Measurements from ENCODE around the gene TUBB4A. TPM values are rescaled to one million over a fixed set of nuclear protein-coding genes. Genes with fewer than 3 reads are reported as not detected.

TUBB4A gene
- total RNA-seq, 1 experiment from 2014 or later: 20.3 TPM

GRCh38 chr19:6483235-6483634 is 18.9 kb downstream of the TUBB4A start:
- Histone ChIP-seq H3K27me3 (ENCODE audit: insufficient read depth, low read length) (no peaks in the 10 kb centered on the region), H3K56ac (ENCODE audit: insufficient read length, low read depth, low read length) (no peak overlapping the region), H3K4ac (ENCODE audit: low read depth, low read length) (no peak overlapping the region), H3K9ac (ENCODE audit: extremely low read depth, insufficient read length, low read length) (no peak overlapping the region), H2BK20ac (ENCODE audit: low read depth, low read length, poor library complexity, severe bottlenecking) (no peak overlapping the region), H4K8ac (replicated peaks; ENCODE audit: insufficient read length, low read depth, low read length) (no peak overlapping the region), H3T11ph (ENCODE audit: low read length) (no peak overlapping the region), H2AK5ac (ENCODE audit: insufficient read length, low read length) (no peak overlapping the region), H3K4me1 (ENCODE audit: insufficient read depth, low read length) (no peaks in the 10 kb centered on the region), H2AFZ (ENCODE audit: low read length) (no peak overlapping the region), H3K14ac (ENCODE audit: insufficient read depth, low read length) (no peak overlapping the region), H2BK12ac (ENCODE audit: insufficient read length, low read depth, low read length) (no peak overlapping the region), H4K20me1 (ENCODE audit: control insufficient read depth, insufficient read depth, insufficient read length) (no peaks in the 10 kb centered on the region), H3K23ac (ENCODE audit: insufficient read length, low read depth, low read length) (no peak overlapping the region), H3K79me1 (ENCODE audit: insufficient read depth, low read depth, low read length, poor library complexity, severe bottlenecking) (no peaks in the 10 kb centered on the region), H2BK15ac (ENCODE audit: low read depth, low read length) (no peak overlapping the region), H2BK120ac (ENCODE audit: low read depth, low read length, poor library complexity, severe bottlenecking) (no peak overlapping the region), H4K5ac (ENCODE audit: insufficient read length, low read depth, low read length) (no peak overlapping the region), H2BK5ac (ENCODE audit: insufficient read length, low read length) (no peak overlapping the region), H3K4me2 (ENCODE audit: insufficient read depth, insufficient read length, low read length) (no peak overlapping the region), H3K23me2 (ENCODE audit: insufficient read length, low read depth, low read length, poor library complexity, severe bottlenecking) (no peaks in the 10 kb centered on the region), H3K79me2 (ENCODE audit: insufficient read depth, low read length) (no peaks in the 10 kb centered on the region), H3K9me3 (ENCODE audit: control insufficient read depth, low read depth, low read length) (no peaks in the 10 kb centered on the region), H3K18ac (ENCODE audit: insufficient read length, low read depth, low read length) (no peak overlapping the region), H4K91ac (ENCODE audit: insufficient read length, low read depth, low read length) (no peak overlapping the region), H3K27ac (ENCODE audit: insufficient read length, low read depth, low read length) (no peak overlapping the region)
- Mint-ChIP-seq H3K27ac (no peak overlapping the region), H3K9me3 (no peaks in the 10 kb centered on the region), H3K36me3 (ENCODE audit: insufficient read depth in 1 of 3, low read depth in 3 of 3) (no peaks in the 10 kb centered on the region), H3K4me3 (no peak overlapping the region), H3K4me1 (peaks cover 9 to 15% of the 10 kb centered on the region in 2 experiments), H3K27me3 (ENCODE audit: low read depth) (peaks cover 6% of the 10 kb centered on the region)
- no peak for TF ChIP-seq CTCF (conservative IDR thresholded peaks at IDR 0.05)
- no peak for DNase-seq
- whole genome bisulfite sequencing (ENCODE audit: extremely low coverage, insufficient read length, low lambda C conversion rate): no CpG with 5 or more reads among the region's 3 CpGs

All from H9 (cell line).